ENCODE results near the gene LRRC28. TPM values are rescaled to one million over a fixed set of nuclear protein-coding genes. Genes with fewer than 3 reads are reported as not detected.

LRRC28 gene
- total and polyA plus RNA-seq, 9 of the 15 experiments (the other 6 are each of a cell fraction or from before 2014, with no cell fraction given), result 5.5 to 17.4 (median 7.9) TPM

DNA sequence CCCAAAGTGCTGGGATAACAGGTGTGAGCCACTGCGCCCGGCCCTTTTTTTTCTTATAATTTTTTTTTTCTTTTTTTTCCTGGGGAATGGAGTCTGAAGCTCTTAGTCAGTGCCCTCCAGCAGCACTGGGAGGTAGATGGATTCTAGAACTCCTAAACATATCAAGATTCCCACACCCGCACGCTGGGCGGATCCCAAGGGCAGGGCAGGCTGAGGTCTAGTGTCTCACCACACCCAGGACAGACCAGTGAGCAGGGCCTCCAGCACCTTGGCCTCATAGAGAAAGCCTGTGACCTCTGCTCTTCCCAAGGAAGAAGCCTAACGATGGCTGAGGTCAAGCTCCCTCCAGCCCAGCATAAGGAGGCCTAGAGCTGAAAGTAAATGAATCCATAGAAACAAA, 160.8 kb downstream of the LRRC28 start:
- ATAC-seq (no peak), DNase-seq (ENCODE audit: extremely low read depth in 1 of 4, low spot score in 3 of 4) (no peak), FAIRE-seq (no peak)
- Histone ChIP-seq H2AFZ (ENCODE audit: low read depth, low read length) (no peak overlapping the region), H3K36me3 (ENCODE audit: control insufficient read depth, insufficient read depth, low read length) (no peaks in the 10 kb centered on the region), H3K4me3 (no peak overlapping the region), H3K79me2 (ENCODE audit: control insufficient read depth, insufficient read depth, low read length) (no peaks in the 10 kb centered on the region), H3K4me2 (ENCODE audit: insufficient read depth, low read length) (no peak overlapping the region), H3K9me3 (replicated peaks; ENCODE audit: control insufficient read depth, insufficient read depth, low read depth, low read length) (no peaks in the 10 kb centered on the region), H3K27me3 (ENCODE audit: control insufficient read depth in 2 of 2, insufficient read depth in 2 of 2, low read length in 2 of 2) (peaks cover 10 to 68% of the 10 kb centered on the region in 2 experiments; a peak in 4 of 5 replicates), H4K20me1 (replicated peaks; ENCODE audit: control insufficient read depth, insufficient read depth, low read length) (peaks cover 10% of the 10 kb centered on the region; the same call in 1 of the 2 replicates), H3K4me1 (replicated peaks in 1 of 2; ENCODE audit: control insufficient read depth in 2 of 2, insufficient read depth in 2 of 2, low read length in 2 of 2) (no peaks in the 10 kb centered on the region; a peak in 2 of 5 replicates), H3K27ac (ENCODE audit: extremely low read depth, low read depth, low read length) (no peak overlapping the region), H3K9me1 (ENCODE audit: control insufficient read depth, insufficient read depth, low read length) (no peaks in the 10 kb centered on the region), H3K9ac (ENCODE audit: insufficient read depth in 1 of 2, low read depth in 2 of 2, low read length in 2 of 2) (no peak overlapping the region)
- BruUV-seq (replicated peaks), result no TSS peak
- POLR2A ChIA-PET, result no interaction called here
- in situ Hi-C loops (cut with MboI), result no loop called here
- intact Hi-C loops (cut with micrococcal nuclease), result no loop called here
- WGBS (ENCODE audit: insufficient coverage, low coverage, missing lambda C conversion rate), result 6% methylated on average over 5 of the region's 6 CpGs
- no peak for TF ChIP-seq C11orf30 (IDR thresholded peaks at IDR 0.05; ENCODE audit: low read depth)
- TF ChIP-seq GABPB2 (CRISPR knock-in tag; conservative IDR thresholded peaks at IDR 0.05), result no peak
- no peak for TF ChIP-seq DEAF1 (CRISPR knock-in tag; IDR thresholded peaks at IDR 0.05)
- TF ChIP-seq CSDE1 (IDR thresholded peaks at IDR 0.05), result no peak
- no peak for TF ChIP-seq U2AF1 (optimal IDR thresholded peaks at IDR 0.05; ENCODE audit: low read depth, low read length)
- TF ChIP-seq FOXK1 (CRISPR knock-in tag; IDR thresholded peaks at IDR 0.05; ENCODE audit: borderline replicate concordance), result no peak
- no peak for TF ChIP-seq SPI1 (IDR thresholded peaks at IDR 0.05; ENCODE audit: borderline replicate concordance, low read depth, low read length)
- TF ChIP-seq MBD1 (CRISPR knock-in tag; IDR thresholded peaks at IDR 0.05), result no peak
- no peak for TF ChIP-seq SIN3A (IDR thresholded peaks at IDR 0.05; ENCODE audit: borderline replicate concordance in 2 of 2, control insufficient read depth in 1 of 2, low read depth in 2 of 2, low read length in 2 of 2)
- TF ChIP-seq PTRF (tag; IDR thresholded peaks at IDR 0.05), result no peak
- TF ChIP-seq, protein P1, sequence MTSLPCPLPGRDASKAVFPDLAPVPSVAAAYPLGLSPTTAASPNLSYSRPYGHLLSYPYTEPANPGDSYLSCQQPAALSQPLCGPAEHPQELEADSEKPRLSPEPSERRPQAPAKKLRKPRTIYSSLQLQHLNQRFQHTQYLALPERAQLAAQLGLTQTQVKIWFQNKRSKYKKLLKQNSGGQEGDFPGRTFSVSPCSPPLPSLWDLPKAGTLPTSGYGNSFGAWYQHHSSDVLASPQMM (CRISPR knock-in tag; IDR thresholded peaks at IDR 0.05), result no peak
- TF ChIP-seq BHLHE40 (IDR thresholded peaks at IDR 0.05; ENCODE audit: low read length), result no peak
- TF ChIP-seq CBFA2T2 (conservative IDR thresholded peaks at IDR 0.05), result no peak
- TF ChIP-seq ZNF239 (CRISPR knock-in tag; IDR thresholded peaks at IDR 0.05), result no peak
- TF ChIP-seq, protein P2, sequence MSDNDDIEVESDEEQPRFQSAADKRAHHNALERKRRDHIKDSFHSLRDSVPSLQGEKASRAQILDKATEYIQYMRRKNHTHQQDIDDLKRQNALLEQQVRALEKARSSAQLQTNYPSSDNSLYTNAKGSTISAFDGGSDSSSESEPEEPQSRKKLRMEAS (CRISPR knock-in tag; IDR thresholded peaks at IDR 0.05), result no peak
- TF ChIP-seq CBFB (CRISPR knock-in tag; IDR thresholded peaks at IDR 0.05), result no peak
- TF ChIP-seq ZNF146 (CRISPR knock-in tag; IDR thresholded peaks at IDR 0.05; ENCODE audit: unreplicated experiment), result no peak
- TF ChIP-seq TRIM24 (IDR thresholded peaks at IDR 0.05), result no peak
- TF ChIP-seq MED1 (CRISPR knock-in tag; IDR thresholded peaks at IDR 0.05; ENCODE audit: borderline replicate concordance), result no peak
- TF ChIP-seq DACH1 (IDR thresholded peaks at IDR 0.05; ENCODE audit: partially characterized antibody), result no peak
- CTCF ChIA-PET (ENCODE audit: low intra/inter-chr PET ratio), result no interaction called here

Measured in K562 (cell line).